ENCODE data around the gene C9orf78. TPM values are rescaled to one million over a fixed set of nuclear protein-coding genes. Genes with fewer than 3 reads are reported as not detected.
A peak's percentile ranks its signal among the peaks of the same experiment; 100 is the strongest.

C9orf78 gene
- total RNA-seq, 1 experiment from 2014 or later = 27.9 TPM

- DNase-seq (ENCODE audit: low spot score) = no peak
Observed at GRCh38 chr9:129845373-129845772, 10.3 kb upstream of the C9orf78 start.

DNA sequence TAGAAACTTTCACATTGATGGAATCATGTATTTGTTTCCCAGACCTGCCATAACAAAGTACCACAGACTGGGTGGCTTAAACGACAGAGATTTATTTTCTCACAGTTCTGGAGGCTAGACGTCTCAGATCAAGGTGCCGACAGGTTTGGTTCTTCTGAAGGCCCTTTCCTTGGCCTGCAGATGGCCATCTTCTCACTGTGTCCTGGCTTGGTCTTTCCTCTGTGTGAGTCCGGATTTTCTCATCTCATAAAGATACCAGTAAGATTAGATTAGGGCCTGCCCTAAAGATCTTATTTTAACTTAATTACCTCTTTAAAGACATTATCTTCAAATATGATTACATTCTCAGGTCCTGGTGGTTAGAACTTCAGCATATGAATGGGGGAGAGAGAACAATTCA is 6.0 kb upstream of the C9orf78 start:
- no peak for DNase-seq (ENCODE audit: low spot score)

- DNase-seq (ENCODE audit: low spot score) = no peak
Observed at GRCh38 chr9:129840034-129840433, 5.0 kb upstream of the C9orf78 start.

- no peak for DNase-seq (ENCODE audit: low spot score)
Observed at GRCh38 chr9:129839324-129840023, 4.4 kb upstream of the C9orf78 start.

- no peak for DNase-seq (ENCODE audit: low spot score)
Observed at GRCh38 chr9:129838707-129839259, 3.7 kb upstream of the C9orf78 start.

DNA sequence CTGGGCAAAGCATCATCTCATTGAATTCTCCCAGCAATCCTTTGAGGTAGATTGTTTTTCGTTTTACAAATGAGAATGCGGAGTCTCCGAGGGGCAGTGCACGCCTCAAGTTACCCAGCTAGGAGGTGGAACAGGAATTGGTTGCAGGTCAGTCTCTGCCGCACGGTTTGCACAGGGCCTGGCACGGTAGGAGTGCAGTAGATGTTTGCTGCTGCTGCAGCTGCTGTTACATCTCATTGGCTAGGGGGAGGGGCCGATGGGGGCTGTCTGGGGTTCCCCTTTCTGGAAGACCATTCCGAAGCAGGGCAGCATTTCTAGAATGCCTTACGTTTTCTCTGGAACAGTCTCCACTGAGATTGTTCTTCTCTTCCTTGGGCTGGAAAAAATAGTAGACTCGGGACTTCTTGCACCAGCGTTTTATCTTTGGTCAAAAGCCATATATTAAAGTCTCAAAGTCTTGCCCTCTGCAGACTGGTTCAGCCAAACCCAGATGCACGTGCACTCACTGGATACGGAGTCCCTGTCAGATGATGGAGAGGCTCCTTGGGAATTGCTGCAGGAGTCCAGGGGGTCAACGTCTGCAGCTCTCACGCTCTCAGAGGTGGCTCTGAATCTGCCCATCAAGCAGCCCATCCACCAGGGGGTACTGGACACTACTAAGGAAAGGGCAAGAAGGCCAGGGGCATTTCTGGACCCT is 1.4 kb upstream of the C9orf78 start:
- DNase-seq (ENCODE audit: low spot score) = no peak

DNA sequence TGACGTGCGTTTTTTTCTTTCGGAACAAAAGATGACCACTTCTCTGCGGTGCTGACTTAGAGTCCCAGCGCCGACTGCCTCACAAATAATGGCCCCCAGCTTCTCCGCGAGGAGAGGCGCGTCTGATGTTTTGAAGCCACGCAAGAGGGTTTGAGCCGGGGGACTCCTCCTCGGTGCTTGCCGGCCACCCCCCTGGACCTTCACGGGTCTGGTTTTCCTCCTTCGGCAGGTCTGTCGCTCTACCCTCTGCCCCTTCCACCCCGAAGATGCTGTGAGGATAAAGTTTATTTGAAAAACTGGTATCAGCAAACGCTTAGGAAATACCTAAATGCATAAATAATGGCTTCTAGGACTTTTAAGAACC is 767 bp upstream of the C9orf78 start:
- DNase-seq (ENCODE audit: low spot score) = no peak

- no peak for DNase-seq (ENCODE audit: low spot score)
Observed at GRCh38 chr9:129834489-129835127, 467 bp downstream of the C9orf78 start.

DNA sequence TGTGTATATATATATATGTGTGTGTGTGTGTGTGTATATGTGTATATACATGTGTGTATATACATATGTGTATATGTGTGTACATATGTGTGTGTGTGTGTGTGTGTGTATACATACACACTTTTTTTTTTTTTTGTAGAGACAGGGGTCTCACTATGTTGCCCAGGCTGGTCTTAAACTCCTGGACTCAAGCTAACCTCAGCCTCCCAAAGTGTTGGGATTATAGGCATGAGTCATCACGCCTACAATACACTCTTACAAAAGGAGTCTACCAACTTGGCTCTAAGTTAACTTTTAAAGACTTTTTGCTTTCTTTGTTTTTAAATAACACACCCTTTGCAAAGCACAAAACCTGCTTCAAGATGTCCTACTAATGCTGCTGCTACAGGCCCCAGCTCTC is 2.1 kb downstream of the C9orf78 start:
- DNase-seq (ENCODE audit: low spot score) = no peak

DNA sequence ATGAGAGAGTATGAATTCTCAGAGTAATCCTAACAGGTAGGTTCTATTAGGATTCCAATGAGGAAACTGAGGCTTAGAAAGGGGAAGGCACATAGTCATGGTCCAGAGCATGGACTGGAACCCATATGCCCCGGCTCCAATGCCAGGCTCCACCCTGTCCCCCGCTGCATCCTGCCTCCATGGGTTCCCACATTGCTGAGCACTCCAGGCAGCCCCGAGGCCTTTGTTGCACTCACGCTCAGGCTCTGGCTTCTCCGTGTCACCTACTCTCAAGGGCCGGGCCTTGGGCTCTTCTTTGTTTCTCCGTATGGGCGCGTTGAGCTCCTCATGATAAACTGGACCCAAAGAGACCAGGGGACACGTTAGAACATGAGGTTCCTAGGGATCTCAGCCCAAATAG is 6.1 kb downstream of the C9orf78 start:
- DNase-seq (ENCODE audit: low spot score) = no peak

DNA sequence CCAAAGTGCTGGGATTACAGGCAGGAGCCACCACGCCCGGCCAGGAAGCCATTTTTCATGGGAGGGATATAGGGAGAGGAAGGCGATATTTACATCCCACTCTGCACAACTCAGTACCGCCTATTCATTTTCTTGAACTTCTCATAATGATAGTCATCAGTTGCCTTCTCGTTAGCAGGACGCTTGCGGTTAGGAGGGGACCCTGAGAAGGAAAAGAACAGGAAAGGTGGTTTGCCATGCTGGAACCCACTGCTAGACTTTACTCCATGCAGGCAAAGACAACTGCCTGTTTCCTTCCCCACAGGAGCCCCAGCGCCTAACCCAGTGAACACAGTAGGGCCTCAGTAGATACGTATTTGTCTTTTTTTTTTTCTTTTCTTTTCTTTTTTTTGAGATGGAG is 7.0 kb downstream of the C9orf78 start:
- no peak for DNase-seq (ENCODE audit: low spot score)

DNA sequence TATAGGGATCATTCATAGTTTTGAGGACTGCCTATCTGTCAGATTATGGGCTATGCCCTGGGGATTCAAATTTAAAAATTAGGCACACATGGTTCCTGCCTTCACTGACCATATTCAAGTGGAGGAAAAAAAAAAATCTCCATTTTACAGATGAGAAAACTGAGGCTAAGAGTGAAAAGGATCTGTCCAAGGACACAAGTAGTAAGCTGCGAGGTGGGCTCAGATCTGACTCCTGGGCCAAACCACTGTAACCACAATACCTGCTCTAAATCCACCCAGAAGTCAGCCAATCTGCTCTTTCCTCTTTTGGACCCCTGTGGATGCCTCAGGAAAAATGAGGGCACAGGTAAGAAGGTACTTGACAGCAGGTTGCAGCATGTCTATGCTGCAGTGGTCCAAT is 8.3 kb downstream of the C9orf78 start:
- DNase-seq (ENCODE audit: low spot score) = no peak

GRCh38 chr9:129826344-129826743 is 8.7 kb downstream of the C9orf78 start:
- no peak for DNase-seq (ENCODE audit: low spot score)

- peak; percentile 93 for DNase-seq (ENCODE audit: low spot score)
Observed at GRCh38 chr9:129823935-129824601, 11.0 kb downstream of the C9orf78 start, which contains the start of gene TOR1A. TSS of gene TOR1A (minus strand) at chr9:129824136. CDS start at chr9:129824085, 51 bp downstream.

DNA sequence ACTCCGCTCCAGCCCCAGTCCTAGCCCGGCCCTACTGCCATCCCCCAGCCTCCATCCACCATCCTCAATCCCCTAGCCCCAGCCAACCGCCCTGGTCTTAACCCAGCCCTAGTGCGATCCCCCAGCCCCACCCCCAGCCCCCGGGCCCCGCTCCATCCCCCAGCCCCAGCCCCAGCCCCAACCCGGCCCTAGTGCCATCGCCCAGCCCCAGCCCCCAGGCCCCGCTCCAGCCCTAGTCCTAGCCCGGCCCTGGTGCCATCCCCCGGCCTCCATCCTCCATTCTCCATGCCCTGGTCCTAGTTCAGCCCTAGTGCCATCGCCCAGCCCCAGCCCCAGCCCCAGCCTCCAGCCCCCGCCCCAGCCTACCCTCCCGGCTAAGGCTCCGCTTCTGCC is 11.5 kb downstream of the C9orf78 start:
- DNase-seq (ENCODE audit: low spot score) = no peak

DNA sequence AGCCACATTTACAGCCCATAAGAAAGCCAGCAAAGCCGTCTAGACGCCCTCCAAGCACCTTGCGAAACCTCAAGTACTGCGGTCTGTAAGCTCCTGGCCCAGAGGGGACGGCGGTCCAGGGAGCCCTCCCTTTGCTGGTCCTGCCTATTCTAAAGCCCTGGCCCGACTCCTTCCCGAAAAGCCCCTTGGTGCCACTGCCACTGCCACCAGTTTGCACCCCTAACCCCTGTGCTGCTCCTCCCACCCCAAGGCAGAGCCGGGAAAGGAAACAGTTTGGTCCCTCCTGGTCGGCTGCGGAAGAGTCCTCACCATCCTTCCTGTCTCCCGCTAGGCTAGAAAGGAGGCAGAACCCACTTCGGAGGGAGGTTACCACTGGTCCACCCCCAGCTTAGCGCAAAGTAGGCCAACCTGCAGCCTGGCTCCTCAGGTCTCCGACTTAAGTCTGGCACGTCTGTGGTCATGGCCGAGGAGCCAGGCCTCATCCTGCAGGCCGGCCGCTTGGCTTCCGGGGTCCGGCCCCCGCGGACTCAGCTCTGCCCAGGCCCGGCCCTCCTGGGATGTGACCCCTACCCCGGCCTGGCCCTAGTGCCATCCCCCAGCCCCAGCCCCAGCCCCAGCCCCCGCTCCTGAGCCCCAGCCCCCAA is 12.1 kb downstream of the C9orf78 start:
- peak; percentile 7 for DNase-seq (ENCODE audit: low spot score)

DNA sequence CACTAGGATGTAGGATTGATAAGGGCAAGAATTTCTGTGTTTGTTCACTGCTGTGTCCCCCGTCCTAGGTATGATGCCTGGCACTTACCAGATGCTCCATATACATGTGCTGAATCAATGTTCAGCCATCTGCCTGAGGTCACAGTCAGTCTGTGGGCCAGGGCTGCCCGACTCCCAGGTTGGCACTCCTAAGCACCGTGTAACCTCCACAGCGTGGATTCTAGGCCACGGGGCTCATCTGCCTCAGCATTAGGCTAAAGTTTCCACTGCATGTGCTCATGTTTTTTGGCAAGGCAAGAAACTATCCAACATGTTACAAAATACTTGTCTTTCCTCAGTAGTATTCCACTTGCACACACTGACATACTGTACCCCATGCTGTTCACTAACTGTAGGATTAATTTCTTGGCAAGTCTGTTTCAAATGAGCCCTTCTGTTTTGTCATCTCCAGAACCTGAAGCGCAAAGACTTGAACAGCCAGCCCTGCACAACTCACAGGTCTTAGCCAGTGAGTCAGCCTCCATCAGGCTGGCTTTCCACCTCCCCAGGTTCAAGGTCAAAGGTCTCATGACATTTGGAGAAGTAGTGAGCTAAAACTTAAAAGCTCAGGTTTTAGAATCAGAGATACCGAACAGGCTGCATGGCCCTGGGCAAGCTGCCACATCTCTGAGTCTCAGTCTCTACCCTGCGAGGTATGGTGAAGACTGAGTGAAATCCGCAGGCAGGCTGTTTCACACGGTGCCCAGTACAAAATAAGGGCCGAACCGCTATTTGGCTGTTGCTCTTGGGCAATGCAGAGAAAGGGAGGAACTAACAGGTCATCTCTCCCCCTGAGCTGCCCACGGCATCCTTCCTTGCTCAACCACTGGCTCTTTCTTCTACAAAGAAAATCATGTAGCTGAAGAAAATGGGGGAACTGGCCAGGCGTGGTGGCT is 18.3 kb downstream of the C9orf78 start:
- no peak for DNase-seq (ENCODE audit: low spot score)

DNA sequence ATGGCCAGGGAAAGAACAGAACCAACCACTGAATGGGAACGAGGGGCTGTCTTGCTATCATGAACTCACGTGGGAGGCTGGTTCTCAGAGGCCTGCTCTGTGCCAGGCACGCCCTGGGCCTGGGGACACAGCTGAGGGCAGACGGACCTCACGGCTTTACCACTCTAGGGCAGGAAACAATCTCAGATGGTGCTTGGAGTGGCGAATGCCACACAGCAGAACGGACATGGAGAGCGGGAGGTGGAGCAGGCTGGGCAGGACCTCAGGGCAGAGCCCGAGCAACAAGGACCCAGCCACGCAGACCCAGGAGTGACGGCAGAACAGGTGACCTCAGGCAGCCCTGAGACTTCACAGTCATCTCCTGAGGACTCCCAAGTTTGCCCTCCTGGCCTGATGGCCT is 19.8 kb downstream of the C9orf78 start:
- no peak for DNase-seq (ENCODE audit: low spot score)

- DNase-seq (ENCODE audit: low spot score) = no peak
Observed at GRCh38 chr9:129814432-129815223, 20.4 kb downstream of the C9orf78 start.

DNA sequence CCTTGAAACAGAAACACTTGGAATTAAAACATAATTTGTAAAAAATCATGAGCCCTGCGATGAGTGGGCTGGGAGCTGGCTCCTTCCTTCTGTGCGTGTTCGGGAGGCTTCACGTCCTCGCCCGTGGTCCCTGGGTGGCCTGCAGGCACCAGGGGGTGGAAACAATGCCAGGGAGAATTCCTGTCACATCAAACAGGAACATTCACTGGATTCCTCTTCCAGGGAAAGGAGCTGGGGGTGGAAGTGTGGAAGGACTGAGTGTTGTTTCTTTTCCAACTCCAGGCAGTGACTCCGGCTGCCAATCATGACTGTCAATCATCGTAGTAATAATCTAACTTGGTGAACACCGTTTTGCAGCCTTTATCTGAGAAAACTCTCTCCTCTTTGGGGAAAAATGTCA is 21.4 kb downstream of the C9orf78 start:
- DNase-seq (ENCODE audit: low spot score) = no peak

Data from HT-29 (cell line).